HL-60/S4 (cell line): ENCODE results near the gene ACVRL1.

Source experiments
- in situ Hi-C: fragments of 300-500 bp; cut with MboI; formaldehyde crosslinking; loops from 2 replicates; pipeline ENCODE4 v1.14.3; 2022; ENCODE audit warnings: low sequenced_read_pairs

The ACVRL1 gene

DNA sequence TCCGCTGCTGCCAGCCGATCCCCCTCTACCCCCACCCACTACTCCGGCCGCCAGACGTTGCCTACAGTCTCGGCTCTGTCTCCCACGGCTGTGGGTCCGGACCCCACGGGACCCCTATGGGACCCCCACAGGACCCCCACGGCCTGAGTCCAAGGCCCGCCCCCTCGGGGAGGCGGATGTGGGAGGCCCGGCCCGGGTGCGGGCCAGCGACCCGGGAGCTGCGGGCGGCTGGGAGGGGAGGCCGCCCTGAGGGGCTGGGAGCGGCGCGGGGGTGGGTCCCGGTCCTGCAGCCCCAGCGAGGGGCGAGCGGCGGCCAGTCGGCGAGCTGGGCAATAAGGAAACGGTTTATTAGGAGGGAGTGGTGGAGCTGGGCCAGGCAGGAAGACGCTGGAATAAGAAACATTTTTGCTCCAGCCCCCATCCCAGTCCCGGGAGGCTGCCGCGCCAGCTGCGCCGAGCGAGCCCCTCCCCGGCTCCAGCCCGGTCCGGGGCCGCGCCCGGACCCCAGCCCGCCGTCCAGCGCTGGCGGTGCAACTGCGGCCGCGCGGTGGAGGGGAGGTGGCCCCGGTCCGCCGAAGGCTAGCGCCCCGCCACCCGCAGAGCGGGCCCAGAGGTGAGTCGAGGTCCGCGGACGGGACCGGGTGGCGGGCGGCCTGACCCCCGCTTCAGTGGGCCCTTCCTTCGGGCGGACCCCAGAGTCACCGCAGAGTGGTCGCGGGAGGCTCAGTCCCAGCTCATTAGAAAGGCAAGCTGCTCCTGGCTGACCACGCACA is at the start of gene ACVRL1:
TSS of gene ACVRL1 (plus strand) at position 422 of the 773 bp plus-strand sequence. CDS start 4,971 bp downstream, outside the sequence.
- in situ Hi-C loops, result no loop called here

DNA sequence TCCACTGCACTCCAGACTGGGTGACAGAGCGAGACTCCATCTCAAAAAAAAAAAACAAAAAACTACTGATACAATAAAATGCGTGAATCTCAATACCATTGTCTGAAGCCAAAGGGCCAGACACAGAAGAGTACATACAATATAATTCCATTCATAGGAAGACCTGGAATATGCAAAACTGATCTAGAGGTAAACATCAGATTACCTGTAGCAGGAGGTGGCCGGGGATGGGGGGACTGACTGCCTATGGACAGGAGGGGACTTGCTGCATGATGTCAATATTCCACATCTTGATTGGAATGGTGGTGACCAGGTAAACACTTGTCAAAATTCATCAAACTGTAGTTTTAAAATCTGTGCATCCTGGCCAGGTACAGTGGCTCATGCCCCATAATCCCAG is 46.3 kb upstream of the ACVRL1 start:
- in situ Hi-C loops, result no loop called here

DNA sequence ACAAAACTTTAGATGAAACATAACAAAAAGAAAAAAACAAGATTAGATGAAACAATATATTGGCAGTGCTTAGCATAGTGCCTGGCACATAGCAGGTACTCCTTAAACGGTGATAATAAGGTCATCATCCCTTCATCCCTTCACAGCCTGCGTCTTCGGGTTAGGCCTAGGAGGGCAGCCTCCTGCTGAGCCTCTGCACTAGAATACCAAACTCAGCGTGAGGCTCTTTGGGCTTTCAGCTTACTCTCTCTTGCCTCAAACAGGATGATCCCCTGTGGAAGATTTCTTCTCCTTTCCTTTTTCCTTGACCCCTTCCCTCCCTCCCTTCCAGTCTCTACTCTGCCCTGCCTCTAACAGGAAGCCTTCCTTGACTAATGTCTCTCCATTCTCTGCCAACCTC is 44.4 kb upstream of the ACVRL1 start:
- in situ Hi-C loops, result no loop called here

DNA sequence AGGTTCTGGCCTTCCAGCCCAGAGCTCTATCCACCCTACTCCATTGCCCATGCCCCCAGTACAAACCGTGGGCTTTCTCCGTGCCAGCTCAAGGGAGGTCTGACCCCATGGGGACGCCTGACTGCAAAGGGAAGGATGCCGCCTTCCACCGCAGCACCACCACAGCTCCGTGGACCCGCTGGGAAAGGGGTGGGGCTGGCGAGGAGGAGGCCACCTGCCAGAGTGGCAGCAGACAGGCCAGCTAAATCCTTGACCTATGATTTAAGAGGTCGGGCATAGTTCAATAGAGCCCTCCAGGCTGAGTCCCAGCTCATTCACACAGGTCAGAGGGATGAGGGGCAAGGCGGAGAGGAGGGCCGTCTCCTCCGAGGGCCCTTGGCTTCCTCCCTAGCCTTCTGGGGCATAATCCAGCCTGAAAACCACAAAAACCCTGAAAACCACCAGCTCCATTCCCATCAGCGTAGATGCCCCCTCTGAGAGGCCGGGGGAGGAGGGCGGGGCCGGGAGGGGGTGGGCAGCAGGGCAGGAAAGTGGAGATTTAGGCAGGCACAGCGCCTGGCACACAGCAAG is 43.9 kb upstream of the ACVRL1 start:
- in situ Hi-C loops, result no loop called here

DNA sequence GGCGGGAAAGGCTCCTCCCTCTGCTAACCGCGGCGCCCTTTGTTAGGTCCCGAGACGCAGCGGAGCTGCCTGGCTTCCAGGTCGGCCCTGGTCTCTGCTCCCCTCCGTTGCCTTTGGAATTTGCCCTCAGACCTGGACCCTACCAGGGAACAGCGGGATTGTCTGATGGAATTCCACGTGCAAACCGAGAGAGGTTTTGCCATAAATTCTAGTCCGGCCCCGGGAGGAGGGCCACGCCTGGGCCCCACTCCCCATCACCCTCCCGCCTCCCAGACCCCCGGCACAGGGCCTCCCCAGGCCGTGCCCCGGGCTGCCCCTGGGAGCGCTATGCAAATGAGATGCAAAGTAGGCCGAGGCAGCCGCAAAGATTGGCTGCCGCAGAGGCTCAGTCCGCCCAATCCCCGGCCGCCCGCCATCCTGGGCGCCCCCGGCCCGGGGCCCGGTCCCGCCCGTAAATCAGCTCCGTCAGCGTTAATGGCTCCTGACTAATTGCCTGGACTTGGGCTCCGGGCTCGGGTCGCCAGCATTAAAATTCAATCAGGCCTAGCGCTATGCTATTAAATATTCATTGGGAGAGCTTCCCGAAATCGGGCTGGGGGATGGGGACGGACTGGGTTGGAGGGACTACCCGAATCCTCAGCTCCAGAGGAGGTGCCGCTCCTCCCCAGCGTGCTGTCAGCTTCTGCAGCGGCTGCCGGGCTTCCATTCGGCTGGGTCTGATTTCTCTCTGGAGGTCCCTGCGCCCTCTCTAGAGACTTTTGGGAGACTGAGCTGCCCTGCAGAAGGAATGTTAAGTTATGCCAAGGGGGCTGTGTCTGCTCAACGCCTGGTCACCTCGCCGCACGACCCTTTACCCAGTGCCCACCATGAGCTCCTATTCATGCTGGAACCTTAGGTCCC is 43.1 kb upstream of the ACVRL1 start:
- in situ Hi-C loops, result no loop called here

DNA sequence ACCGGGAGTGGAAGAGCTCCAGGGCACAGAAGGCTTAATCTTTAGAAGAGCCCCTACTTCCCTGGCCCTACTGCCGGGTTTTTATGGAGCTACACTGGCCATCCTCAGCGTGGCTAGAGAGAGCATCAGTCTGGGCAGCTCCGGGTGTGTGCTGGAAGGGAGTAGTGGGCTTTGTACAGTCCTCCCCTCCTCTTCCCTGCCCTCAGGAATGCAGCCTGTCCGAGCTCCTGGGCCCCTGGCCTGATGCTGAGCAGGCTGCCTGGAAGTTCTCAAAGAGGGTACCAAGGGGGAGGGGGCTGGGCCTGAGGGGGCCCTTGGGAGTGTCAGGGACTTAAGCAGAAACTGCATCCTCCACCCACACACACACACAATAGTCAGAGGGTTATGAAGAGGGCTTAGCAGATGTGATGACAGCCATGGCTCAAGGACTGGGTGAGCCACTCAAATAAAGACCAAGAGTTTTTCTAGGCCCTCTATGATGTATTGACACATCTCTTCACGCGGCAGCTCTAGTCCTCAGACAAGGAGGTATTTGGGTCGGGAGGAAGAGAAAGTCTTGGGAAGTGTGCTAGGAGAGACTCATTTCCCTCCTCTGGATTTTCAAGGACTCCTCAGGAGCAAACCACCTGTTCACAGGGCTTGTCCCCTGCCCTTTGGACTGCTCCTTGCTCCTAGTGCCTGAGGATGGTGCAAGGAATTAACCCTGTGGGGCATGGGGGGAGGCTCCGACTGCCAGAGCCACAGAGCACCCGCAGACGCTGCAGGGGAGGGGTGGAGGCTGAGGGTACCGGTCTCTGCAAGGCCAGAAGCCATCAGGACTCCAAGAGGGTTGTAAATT is 42.3 kb upstream of the ACVRL1 start:
- in situ Hi-C loops, result no loop called here

DNA sequence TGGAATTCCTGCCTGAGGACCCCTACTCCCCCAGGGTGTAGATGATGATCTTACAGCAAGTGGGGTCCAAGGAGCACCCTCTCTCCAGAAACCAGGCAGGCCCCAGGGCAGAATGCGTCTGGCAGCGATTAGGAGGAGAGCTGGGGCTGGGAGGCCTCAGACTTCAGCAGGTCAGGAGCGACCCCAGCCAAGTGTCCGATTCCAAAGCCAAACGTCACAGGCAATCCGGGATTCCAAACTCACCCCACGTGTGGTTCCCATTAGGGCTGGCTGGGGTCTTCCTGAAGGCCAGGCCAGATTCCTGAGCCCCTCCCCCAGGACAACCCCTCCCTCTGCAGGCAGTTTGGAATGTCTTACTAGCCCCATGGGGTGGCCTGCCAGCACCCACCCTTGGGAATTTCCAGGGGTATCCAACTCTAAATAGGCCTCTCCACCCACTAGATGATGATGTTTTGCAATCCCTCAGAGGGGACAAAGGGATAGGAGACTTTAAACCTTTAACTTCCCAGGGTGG is 41.5 kb upstream of the ACVRL1 start:
- in situ Hi-C loops, result no loop called here

DNA sequence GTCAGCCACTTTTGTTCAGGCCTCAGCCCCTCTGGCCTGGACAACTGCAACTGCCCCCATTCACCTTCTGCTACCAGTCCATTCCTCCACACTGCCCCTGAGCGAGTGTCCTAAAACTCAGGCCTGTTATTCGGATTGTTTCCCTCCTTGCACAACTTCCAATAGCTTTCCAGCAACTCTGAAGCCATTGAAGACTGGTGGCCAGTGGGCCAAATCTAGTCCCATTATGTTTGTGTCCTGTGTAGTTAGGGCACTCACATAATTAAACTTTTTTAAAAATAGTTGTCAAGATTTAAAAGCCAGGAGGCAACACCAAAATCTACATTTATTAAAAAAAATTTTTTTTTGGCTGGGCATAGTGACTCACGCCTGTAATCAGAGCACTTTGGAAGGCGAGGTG is 41.0 kb upstream of the ACVRL1 start:
- in situ Hi-C loops, result no loop called here

DNA sequence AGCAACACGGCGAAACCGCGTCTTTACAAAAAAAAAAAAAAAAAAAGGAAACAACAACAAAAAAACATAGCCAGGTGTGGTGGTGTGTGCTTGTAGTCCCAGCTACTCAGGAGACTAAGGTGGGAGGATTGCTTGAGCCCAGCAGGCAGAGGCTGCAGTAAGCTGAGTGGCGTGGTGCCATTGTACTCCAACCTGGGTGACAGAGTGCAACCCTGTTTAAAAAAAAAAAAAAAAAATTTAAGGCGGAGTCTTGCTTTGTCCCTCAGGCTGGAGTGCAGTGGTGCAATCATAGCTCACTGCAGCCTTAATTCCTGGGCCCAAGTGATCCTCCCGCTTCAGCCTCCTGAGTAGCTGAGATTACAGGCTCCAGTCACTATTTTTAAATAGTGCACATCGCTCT is 40.5 kb upstream of the ACVRL1 start:
- in situ Hi-C loops, result no loop called here

DNA sequence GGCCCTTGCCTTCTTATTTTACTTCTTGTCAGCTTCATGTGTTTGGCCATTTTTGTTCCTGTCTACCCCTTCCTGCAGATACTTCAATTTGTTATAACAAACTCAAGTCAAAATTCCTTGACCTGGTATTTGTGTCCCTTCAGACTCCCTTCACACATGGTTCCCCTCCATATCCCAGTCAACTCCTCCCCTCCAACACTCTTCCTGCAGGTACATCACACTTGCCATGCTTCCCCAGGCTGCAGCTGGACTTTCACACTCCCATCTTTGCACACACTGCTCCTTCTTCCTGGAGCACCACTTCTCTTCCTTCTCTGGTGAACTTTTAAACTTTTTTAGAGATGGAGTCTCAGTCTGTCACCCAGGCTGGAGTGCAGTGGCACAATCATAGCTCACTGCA is 39.9 kb upstream of the ACVRL1 start:
- in situ Hi-C loops, result no loop called here

DNA sequence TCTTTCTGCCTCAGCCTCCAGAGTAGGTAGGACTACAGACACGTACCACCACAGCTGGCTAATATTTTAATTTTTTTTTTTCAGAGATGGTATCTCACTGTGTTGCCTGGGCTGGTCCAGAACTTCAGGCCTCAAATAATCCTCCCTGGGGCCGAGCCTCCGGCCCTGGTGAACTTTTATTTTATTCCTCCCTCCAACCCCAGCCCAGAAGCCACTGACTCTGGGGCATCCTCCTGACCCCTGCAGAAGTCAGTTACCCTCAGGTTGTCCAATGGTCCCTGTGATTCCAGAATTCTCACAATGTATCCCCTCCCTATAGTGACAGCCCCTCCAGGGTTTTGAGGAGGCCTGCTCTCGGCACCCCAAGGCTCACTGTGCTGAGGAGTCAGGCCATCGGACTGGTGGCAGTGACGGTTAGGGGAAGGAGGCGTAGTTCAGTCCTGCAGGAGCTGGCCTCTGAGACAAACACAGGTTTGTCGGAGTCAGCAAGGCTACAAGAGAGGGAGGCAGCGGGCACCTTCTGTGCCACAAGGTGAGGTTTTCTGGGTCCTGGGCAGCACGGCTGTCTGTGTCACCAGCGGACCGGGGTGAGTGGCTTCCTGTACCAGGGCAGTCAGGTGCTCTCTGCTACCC is 39.4 kb upstream of the ACVRL1 start:
- in situ Hi-C loops, result no loop called here

DNA sequence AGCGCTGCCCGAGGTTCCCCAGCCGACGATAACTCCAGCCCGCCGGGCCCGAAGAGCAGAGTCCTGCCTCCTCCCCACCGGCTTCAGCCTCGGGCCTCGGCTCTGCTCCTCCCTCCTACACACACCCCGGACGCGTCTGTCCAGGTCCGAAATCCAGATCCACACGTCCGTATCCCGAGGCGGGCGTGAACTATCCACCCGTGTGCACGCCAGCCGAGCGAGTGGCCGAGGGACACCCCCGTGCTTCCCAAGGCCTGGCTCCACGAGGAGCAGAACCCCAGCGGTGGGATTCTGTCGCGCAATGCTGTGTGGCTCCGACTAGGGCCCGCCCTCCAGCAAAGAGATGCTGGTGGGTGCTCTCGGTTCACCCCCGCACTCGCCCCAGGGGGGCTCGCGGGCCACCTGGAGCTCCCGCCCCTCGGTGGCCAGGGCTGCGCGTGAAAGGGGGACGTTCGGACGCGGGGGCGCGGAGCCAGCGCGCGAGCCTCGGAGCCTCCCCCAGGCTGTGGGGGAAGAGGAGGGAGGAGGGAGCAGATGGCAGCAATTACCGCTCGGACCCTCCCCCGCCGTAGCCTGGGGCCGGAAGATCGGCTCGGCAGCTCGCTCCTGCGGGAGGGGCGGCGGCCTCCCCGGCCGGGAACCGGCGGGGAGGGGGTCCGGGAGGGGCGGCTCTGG is 38.3 kb upstream of the ACVRL1 start:
- in situ Hi-C loops, result no loop called here

DNA sequence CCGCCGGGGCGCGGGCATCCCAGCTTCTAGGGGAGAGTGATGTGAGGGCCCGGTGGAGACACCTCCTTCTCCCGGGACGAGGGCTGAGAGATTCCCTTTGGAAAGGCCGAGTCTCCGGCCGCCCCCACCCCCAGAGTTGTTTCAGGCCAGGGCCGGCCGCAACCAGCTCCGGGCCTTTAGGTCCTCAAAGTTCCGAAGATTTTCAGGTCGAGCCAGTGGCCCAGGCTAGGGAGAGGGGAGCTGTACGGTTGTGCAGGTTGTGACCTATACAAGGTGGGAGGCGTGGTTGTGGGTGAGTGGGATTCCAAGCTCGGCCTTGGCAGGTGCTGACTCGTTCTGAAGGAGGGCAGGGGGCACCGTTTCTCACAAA is 37.8 kb upstream of the ACVRL1 start:
- in situ Hi-C loops, result no loop called here

DNA sequence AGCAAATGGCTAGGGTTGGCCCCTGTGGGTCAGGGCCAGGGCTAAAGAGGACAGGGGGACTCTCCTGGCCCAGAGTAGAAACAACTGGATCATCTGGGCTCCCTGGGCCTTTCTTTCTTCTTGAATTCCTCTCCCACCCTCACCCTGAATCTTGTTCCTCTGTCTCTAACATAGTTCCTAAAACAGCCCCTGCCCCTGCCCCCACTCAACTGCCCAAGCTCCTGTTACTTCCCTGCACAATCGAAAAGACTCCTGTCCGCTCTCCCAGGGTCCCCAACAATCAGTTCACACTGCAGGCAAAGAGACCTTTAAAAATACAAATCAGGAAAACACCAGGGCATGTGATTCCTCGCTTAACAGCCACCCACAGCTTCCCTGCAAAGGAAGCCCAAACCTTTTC is 37.4 kb upstream of the ACVRL1 start:
- in situ Hi-C loops, result no loop called here

DNA sequence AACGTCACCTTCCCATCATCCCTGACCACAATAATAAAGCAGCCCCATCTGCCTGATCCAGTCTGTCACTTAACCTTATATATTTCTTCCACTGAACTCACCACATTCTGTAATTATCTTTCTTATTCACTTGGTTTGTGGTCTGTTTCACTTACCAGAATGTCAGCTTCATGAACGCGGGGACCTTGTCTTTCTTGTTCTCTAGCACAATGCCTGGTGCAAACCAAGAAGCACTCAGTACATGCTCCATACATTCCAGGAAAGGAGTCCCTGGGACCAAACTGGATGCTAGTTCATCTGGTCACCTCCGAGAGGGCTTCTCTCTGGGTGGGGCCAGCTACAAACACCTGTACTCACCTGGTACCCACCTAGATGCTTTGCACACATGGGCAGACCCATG is 36.8 kb upstream of the ACVRL1 start:
- in situ Hi-C loops, result no loop called here

DNA sequence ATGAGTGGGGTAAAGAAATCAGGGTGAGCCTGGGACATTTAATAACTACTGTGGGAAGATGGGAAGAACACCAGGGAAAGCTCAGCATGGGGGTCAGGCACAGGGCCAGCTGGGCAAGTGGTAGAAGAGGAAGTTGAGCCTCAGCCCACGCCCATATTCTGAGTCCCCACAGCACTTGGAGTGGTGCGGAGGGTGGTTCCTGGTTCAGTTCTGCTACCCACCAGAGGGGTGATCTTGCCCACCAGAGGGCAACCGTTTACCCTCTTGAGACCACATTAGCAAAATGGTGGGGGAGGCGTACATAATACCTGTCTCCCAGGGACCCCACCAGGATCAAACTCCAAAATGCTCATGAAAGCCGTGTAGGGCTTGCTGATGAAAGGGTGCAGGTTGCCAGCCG is 36.2 kb upstream of the ACVRL1 start:
- in situ Hi-C loops, result no loop called here

DNA sequence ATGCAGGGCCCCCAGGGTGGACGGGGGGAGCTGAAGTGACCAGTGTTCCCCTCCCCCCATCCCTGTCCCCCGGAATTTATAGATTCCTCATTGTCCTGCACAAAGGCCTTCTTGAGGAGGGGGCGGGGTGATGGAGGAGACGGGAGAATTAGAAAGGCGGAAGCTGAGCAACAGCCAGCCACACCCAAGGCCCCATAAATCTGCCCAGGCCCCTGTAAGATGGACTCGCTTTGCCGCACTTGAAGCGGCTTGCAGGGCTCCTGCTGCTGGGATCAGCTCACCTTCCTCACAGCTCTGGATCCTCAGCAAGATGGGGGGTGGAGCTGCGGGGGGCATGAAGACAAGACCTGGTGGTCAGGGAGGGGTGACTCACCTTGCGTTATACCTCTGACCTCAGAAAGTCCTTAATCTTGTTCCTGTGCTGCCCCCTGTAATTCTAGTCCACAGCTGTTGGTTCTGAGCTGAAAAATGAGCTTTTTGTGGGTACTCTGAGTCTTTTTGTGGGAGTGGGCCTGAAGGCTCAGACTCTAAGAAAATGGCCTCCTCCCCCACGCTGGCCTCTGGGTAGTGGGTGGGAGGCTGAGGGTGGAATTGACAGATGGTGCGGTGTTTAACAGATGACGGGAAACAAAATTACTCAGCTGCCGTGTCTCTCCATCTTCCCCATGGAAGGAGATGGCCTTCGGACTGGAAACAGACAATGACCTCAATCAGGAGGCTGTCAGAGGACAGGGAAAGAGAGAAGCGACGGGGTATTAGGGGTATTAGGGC is 35.2 kb upstream of the ACVRL1 start:
- in situ Hi-C loops, result no loop called here

DNA sequence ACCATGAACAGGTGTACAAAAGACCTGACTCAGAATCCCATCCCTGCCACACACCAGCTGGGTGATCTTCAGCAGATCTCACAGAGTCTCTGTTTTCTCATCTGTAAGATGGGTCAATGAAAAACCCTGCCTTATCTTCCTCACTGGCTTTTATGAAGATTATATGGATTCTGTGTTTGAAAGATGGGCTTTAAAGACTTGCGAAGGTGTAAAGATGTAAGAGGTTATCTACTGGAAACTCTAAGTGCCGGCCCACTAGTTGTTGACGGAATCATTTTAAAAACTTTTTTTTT is 34.7 kb upstream of the ACVRL1 start:
- in situ Hi-C loops, result no loop called here
